ENCODE measurements around the gene RHOT1.
"Not testable (repeated sequence)": the region's sequence is repeated elsewhere in the genome, so short reads cannot be mapped to it uniquely, and the experiment has no call there.

The RHOT1 gene

GRCh38 chr17:32124985-32125847, 17.1 kb upstream of the RHOT1 start:
- DNase-seq = no peak

- DNase-seq = no peak
Observed at GRCh38 chr17:32125848-32126153, 16.5 kb upstream of the RHOT1 start.

GRCh38 chr17:32126325-32126724, 16.0 kb upstream of the RHOT1 start:
- DNase-seq = no peak

GRCh38 chr17:32126746-32127145, 15.6 kb upstream of the RHOT1 start:
- no peak for DNase-seq

GRCh38 chr17:32127158-32127897, 15.0 kb upstream of the RHOT1 start:
- DNase-seq = peak; percentile 75

- not testable (repeated sequence) for DNase-seq
Observed at GRCh38 chr17:32128470-32128869, 13.8 kb upstream of the RHOT1 start.

- not testable (repeated sequence) for DNase-seq
Observed at GRCh38 chr17:32135497-32136117, 6.7 kb upstream of the RHOT1 start.

- DNase-seq = no peak
Observed at GRCh38 chr17:32136856-32137255, 5.4 kb upstream of the RHOT1 start.

- DNase-seq = not testable (repeated sequence)
Observed at GRCh38 chr17:32139504-32139903, 2.8 kb upstream of the RHOT1 start.

- peak; percentile 83 for DNase-seq
Observed at GRCh38 chr17:32141258-32141657, 1.0 kb upstream of the RHOT1 start.

- no peak for DNase-seq
Observed at GRCh38 chr17:32141679-32142037, 644 bp upstream of the RHOT1 start.

- DNase-seq = no peak
Observed at GRCh38 chr17:32142857-32143526, 690 bp downstream of the RHOT1 start.

- DNase-seq = no peak
Observed at GRCh38 chr17:32143527-32143870, 1.2 kb downstream of the RHOT1 start.

GRCh38 chr17:32144442-32144841, 2.1 kb downstream of the RHOT1 start:
- not testable (repeated sequence) for DNase-seq

GRCh38 chr17:32148351-32148750, 6.0 kb downstream of the RHOT1 start:
- DNase-seq = no peak

- DNase-seq = no peak
Observed at GRCh38 chr17:32150358-32150757, 8.1 kb downstream of the RHOT1 start.

- DNase-seq = peak; percentile 11
Observed at GRCh38 chr17:32152130-32152529, 9.8 kb downstream of the RHOT1 start.

GRCh38 chr17:32155896-32156295, 13.6 kb downstream of the RHOT1 start:
- DNase-seq = no peak

GRCh38 chr17:32156656-32157055, 14.4 kb downstream of the RHOT1 start:
- DNase-seq = no peak

- no peak for DNase-seq
Observed at GRCh38 chr17:32157225-32157624, 14.9 kb downstream of the RHOT1 start.

GRCh38 chr17:32158870-32159585, 16.7 kb downstream of the RHOT1 start:
- peak; percentile 55 for DNase-seq

- no peak for DNase-seq
Observed at GRCh38 chr17:32159586-32160438, 17.5 kb downstream of the RHOT1 start.
